Stimulated activated CD8-positive, alpha-beta memory T cell treated with anti-CD3 and anti-CD28 coated beads, Interleukin-12 subunit alpha, Interleukin-12 subunit beta, amount 100 ng/mL, for 24 hours (primary cell): ENCODE data around the gene PHLDA1.
A peak's percentile ranks its signal among the peaks of the same experiment; 100 is the strongest.
"Not testable (repeated sequence)": the region's sequence is repeated elsewhere in the genome, so short reads cannot be mapped to it uniquely, and the experiment has no call there.

Source experiments
- DNase-seq: peaks from one replicate; pipeline ENCODE4 v3.0.0-alpha.2; 2020; ENCODE audit errors: extremely low read depth

PHLDA1 gene

DNA sequence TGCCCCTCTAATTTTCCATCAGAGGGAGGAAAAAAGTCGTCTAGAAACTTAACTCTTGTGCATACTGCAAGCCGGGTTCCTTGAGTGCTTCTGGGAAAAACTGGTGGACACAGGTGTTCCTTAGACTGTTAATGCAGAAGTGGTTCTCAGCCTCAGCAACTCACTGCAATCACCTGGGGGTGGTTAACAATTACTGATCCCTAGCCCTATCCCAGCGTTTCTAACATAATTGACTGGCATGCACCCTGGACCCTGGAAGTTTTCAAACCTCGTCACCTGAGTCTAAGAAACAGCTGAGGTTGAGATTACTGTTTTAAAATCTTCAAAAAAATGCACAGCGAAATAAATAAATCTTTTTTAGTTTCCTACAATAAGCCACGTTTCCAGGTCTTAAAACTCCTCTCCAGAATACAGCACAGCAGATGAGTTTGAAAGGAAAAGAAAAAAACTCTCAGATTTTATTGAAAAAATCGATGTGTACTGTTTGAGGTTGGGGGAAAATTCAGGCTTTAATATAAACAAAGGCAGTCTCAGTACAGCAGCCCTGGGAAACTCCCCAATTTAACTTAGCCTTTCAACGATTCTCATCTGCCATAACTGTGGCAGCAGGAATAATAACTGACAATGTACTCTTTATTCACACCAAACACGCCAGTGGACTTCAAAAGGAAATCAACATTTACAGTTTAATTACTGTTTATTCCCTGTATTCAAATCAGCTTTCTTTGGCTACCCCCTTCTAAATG, 45.4 kb downstream of the PHLDA1 start:
- DNase-seq = no peak

DNA sequence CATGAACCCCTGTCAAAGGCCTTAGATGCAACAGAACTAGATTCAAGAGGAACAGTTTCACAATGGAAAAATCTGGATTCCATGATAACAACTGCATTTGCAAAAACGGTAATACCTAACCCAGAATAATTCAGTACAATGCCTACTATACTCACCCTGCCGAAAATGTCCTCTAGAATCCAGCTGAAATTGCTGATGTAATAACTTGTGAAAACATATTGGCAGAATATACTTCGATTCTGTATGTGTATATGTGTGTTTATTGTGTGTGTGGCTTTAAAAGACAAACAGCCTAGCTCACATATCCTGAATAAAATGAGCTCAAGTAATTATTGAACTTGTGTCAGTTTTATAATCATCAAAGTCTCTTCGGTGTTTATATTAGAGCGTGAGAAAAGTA, 46.0 kb downstream of the PHLDA1 start:
- DNase-seq = no peak

DNA sequence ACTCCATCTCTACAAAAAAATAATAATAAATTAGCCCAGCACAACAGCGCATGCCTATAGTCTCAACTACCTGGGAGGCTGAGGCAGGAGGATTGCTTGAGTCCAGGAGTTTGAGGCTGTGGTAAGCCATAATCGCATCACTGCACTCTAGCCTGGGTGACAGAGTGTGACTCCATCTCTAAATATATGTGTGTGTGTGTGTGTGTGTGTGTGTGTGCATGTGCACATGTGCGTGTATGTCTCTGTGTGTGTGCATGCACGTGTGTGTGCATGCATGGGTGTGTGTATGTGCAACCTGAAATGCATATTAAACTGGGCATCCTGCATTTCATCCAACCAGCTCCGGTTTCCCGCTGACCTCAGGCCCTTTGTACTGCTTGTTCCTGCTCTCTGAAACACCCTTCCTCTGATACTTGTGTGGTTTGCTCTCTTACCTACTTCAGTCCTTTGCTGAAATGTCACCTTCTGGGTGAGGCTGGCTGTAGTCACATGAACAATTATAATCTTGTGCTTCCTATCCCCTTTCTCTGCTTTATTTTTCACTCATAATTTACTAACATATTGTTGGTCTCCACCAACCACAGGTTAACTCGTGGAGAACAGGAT, 46.9 kb downstream of the PHLDA1 start:
- DNase-seq = no peak

DNA sequence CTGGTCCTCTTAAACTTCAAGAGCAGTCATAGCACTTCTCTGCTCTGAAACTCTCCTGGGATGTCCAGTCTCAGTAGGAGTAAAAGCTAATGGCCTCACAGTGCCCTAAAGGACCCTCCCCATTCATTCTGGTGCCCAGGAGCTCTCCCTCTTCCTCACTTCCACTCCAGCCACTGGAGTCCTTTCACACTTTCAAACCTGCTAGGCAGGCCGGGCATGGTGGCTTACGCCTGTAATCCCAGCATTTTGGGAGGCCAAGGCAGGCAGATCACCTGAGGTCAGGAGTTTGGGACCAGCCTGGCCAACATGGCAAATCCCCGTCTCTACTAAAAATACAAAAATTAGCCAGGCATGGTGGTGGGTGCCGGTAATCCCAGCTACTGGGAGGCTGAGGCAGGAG, 47.7 kb downstream of the PHLDA1 start:
- not testable (repeated sequence) for DNase-seq

DNA sequence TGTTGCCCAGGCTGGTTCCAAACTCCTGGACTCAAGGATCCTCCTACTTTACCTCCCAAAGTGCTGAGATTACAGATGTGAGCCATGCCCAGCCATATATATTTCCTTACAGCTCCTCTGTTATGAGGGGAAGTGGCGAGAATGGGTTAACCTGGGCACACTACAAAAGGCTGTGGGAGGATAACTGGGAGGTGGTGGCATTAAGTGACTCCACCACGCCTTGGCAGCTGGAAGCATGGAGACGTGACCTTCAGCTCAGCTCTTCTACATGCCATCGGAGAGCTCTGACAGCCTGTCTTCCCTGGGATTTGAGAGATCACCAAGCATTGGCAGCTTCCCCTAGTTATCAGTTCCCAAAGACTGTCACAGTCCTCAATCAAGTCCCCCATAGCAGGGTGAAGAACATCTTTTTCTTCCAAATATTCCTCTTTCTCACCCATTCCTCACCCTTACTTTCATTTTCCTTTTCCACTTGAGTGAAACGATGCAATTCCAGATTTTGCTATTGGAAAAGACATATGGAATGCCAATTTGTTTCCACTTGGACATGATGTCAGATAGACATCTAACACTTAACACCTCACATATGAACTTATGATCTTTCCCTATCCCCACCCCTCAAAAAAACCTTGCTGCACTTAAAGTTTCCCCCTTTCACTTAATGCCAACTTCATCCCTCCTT, 48.5 kb downstream of the PHLDA1 start:
- no peak for DNase-seq

DNA sequence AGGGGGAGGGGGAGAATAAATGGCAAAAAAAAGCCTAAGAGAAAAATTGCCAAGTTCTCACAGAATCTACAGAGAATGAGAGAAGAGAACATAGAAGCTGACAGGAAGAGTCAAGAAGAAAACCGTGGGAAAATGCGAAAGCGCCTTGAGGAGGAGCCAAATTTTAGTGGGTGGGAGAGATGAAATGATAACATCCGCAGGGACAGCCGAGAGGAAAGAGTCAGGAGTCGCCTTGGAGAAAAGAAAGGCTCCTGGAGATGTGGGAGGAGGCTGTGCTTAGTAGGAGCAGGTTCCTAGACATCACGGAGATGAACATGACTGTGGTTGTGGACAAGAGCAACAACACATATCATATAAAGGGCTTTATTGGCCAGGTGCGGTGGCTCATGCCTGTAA, 49.4 kb downstream of the PHLDA1 start:
- DNase-seq = no peak

DNA sequence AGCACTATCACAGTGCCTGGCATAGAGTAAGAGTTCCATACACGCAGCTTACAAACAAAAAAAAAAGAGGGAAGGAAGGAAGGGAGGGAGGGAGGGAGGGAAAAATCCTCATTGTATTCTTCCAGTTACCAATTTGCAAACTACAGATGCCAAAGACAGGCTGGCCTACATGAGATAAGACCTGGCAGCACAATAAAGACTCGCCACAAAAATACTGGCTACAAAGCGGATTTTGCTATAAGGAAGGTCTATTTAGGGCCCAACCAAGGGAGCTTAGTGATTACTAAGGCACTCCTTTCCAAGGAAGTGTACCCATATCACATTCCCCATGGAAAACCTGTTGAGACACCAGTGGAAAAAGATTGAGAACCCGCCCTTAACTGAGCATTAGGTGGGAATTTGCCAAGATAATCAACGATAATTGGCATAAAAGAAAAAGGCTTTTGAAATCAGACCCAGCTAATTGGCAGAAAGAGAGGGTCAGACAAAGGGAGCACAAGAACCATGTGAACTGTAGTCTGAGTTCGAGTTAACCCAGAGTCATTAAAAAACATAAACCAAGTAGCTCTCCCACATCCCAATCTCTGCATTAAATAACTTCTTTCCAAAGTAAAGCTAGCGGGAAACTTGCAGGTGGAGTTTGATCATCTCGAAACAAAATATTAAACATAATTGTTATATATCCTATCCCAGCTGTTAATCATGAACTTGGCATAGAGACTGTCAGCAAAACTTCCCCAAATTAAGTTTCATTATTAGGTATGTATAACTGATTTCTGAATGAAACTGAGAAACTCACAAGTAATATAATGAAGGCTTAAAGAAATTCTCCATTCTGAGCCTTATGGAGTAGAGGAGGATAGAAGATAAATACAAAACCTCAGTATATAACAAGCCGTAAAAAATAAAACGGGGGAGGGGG, 50.1 kb downstream of the PHLDA1 start:
- DNase-seq = no peak

DNA sequence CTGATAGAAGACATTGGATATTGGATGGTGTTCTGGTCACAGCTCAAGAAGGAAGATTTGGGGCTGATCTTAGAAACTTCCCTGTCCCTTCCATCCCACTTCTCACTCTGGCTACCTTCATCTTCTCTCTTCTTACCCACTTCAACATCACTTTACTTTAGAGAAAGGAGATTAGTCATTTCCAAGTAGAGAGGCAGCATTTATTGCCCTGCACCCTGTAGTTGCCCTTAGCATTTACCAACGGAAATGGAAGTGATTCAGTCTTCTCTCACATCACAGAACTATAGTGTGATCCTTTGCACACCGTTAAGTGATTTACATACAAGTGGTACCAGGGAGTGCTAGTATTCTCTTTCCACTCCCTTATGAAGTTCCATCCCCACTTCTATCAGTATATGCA, 52.4 kb downstream of the PHLDA1 start:
- no peak for DNase-seq

DNA sequence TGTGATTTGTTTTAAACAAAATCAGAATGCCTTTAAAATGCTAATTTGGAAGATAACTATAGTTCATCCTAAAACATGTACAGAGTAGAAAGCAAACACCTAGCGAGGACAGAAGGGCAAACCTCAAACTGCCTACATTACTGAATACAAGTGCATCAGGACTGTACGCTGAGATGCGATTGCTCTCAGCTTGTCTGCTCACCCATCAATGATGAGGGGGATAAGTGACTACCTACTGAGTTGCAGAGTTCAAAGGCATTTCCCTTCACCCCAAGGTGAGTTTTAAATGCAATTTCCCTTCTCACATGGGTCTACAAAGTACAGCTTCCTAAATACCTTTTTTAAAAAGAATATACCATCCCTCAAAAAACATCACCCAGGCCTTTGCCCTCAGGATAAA, 52.9 kb downstream of the PHLDA1 start:
- DNase-seq = no peak

DNA sequence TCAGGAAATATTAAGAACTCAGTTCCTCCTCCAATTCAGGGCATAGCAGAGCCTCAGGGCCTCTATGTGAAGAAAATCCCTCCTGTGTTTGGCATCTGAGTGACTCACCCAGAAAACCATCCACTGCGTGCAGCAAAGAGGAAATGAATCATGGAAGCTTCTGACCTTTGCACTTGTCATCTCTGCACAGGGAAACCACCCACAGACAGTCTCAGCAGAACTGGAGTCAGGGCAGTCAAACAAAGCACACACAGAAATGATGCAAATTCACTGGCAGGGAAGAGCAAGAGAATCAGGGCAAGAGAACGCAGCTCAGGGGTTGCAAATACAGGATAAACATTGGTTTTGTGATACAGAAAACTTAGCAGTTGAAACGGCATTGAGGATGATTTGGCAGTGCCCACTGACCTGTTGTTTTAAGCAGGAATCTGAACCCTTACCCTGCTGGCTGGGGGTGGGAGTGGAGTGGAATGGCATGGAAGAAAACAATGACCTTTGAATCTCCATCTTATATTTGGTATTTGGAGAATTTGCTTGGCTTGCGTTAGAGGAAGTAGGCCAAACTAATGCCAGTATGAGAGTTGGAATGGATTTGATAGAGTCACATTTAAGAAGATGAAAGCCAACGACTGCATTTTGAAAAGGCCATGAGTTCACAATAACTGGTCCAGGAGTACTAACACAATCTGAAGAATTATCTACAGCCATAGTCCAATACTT, 53.5 kb downstream of the PHLDA1 start:
- peak; percentile 45 for DNase-seq

DNA sequence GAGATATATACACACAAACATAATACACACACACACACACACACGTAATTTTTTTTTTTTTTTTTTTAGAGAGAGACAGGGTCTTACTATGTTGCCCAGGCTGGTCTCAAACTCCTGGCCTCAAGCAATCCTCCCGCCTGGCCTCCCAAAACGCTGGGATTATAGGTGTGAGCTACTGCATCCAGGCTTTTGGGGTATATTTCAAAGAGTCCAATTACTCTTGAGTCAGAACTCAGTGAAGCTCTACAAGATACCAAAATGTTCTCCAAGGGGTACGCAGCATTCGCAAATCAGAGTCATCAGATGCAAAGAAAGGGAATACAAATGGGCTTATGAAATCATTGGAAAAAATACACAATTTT, 54.0 kb downstream of the PHLDA1 start:
- DNase-seq = no peak

DNA sequence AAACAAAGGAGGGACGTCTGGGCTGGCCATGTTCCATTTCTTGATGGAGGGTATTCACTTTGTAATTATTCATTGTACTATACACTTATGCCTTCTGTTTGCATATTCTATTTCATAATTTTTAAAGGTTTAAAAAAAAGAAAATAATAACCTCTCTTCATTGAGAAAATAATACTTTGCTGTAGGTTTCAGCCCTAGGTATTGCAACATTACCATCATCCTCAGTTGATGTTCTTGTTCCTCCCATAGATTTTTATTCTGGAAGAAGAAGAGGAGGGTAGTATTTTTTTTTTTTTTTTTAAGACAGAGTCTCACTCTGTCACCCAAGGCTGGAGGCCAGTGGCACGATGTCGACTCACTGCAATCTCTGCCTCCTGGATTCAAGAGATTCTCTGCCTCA, 54.7 kb downstream of the PHLDA1 start:
- no peak for DNase-seq

DNA sequence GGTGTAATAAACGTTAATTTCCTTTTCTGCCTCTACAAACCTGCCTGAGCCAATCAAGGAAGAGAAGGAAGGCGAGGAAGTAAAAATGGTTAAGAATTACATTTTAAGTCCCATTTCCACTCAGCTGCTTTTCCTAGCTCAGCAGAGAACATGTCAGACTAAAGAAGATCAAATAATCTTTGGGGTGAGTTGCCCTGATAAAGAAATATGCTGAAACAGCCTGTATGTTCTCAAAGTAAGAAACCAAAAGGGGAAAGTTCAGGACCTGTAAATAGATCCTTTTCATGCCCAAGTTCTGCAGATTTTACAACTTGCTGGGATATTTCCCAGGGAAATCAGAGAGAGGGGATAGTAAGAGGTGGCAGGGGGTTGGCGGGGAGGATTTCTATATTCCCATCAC, 55.5 kb downstream of the PHLDA1 start:
- no peak for DNase-seq

DNA sequence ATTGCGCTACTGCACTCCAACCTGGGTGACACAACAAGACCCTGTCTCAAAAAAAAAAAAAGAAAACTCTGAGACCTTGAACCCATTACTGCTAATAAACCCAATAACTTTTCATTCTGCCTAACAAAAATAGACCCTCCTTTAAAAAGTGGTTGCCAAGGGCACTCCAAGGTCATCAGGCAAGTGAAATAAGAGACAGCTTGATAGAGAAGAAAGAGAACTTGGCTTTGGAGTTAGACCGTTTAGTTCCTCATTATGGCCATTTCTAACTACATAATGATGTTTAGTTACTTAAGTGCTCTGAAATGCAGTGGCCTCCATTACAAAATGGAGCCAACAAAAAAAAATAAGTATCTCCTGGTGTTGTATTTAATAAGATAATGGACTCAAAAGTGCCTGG, 55.9 kb downstream of the PHLDA1 start:
- DNase-seq = no peak
